Upper lobe of left lung (tissue), 6 donors: ENCODE results near the gene FBF1. TPM values are rescaled to one million over a fixed set of nuclear protein-coding genes. Genes with fewer than 3 reads are reported as not detected.
A peak's percentile ranks its signal among the peaks of the same experiment; 100 is the strongest.

Experiments
- ATAC-seq, 2 donors: fragments of 200-7000 bp; cut with Tn5 transposase; one replicate each; pipeline ENCODE4 v1.9.1; 2022; ENCODE audit warnings: mild to moderate bottlenecking in 2 of 2, moderate library complexity in 2 of 2; ENCODE audit not compliant: low FRiP score in 2 of 2
- DNase-seq, 2 donors: peaks; one replicate each; pipeline ENCODE4 v3.0.0-alpha.2; 2019 to 2020
- H3K27ac ChIP-seq, 4 donors: fragments of 200-600 bp; sonication (generic); one replicate each; pipeline ENCODE4 v1.5.1; 2016 to 2019
- H3K27me3 ChIP-seq, 4 donors: fragments of 200-600 bp; sonication (generic); one replicate each; pipeline ENCODE4 v1.5.1; 2017 to 2019
- H3K36me3 ChIP-seq, 4 donors: fragments of 200-600 bp; sonication (generic); one replicate each; pipeline ENCODE4 v1.5.1; 2016 to 2019
- H3K4me1 ChIP-seq, 4 donors: fragments of 200-600 bp; sonication (generic); one replicate each; pipeline ENCODE4 v1.5.1; 2018 to 2019
- H3K4me3 ChIP-seq, 4 donors: fragments of 200-600 bp; sonication (generic); one replicate each; pipeline ENCODE4 v1.5.1; 2017 to 2019; ENCODE audit warnings: mild to moderate bottlenecking in 2 of 4, moderate library complexity in 1 of 4
- H3K9me3 ChIP-seq, 4 donors: fragments of 200-600 bp; sonication (generic); one replicate each; pipeline ENCODE4 v1.5.1; 2018 to 2019
- EP300 ChIP-seq, 4 donors: sonication (generic); formaldehyde crosslinking; IDR thresholded peaks; one replicate each; pipeline ENCODE4 v1.5.1; 2017; ENCODE audit warnings: antibody characterized with exemption in 4 of 4, control low read depth in 2 of 4
- POLR2A ChIP-seq, 4 donors: fragments of 450-650 bp; IDR thresholded peaks; one replicate each; pipeline ENCODE4 v1.5.1; 2016 to 2017; ENCODE audit warnings: antibody characterized with exemption in 4 of 4, mild to moderate bottlenecking in 2 of 4
- POLR2AphosphoS5 ChIP-seq, 2 donors: sonication (generic); formaldehyde crosslinking; IDR thresholded peaks; one replicate each; pipeline ENCODE4 v1.5.1; 2017; ENCODE audit warnings: antibody characterized with exemption in 2 of 2
- WGBS, 2 donors: methylation state at CpG; one replicate each; pipeline ENCODE4 v1.1.5; 2017 to 2018; 5-methylcytosine and 5-hydroxymethylcytosine counted together
- total RNA-seq, 6 donors: library from RNA; depleted of rRNA in 4 of 6; stranded (reverse); fragments of >200 nt in 4 of 6; gene quantifications; one replicate each; pipeline versions ENCODE4 v1.1.0 to v1.2.1, GENCODE V29; 2016 to 2021
- TF ChIP-seq, protein P1 (sequence below), 6 experiments: fragments of 450-650 bp in 4 of 6; fragments of 200-600 bp in 2 of 6; sonication (generic) in 2 of 6; IDR thresholded peaks; one replicate each; pipeline ENCODE4 v1.5.1; 2016 to 2019; ENCODE audit warnings: antibody characterized with exemption in 6 of 6
- donor health status: DM: no; HTN: no; CAD: no; lungs with moderate emphysema.
- donor health status: DM: no; HTN: yes; CAD: no; lungs with severe emphysema.

The FBF1 gene
- total RNA-seq, 6 donors from 2014 or later, result 9.3 to 66.0 (median 14.3) TPM

DNA sequence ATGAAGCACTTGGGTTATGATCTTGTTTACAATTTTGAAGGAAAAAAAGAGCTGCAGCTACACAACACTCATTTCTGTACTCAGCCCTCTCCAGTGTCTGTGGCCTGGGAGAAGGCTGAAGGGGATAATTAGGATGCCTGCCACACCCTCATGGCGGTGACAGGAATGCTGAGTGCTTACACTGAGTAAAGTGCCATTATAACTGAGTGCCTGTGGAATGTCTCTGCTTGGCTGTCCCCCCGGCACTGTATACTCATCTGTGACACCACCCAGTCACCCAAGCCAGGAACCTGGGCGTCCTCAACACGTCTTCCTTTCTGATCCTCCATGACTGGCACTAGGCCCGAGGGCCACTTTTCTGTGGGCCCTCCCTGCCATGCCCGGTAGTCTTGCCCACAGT, 32.6 kb downstream of the FBF1 start:
- peak in 1 of 2 donors; percentile 83 for ATAC-seq
- Histone ChIP-seq H3K36me3 (peaks cover 0 to 2% (median 0%) of the 10 kb centered on the region in 4 donors), H3K27ac (peak overlapping the region in 3 of 4 donors; percentile 62 to 73 (median 69)), H3K4me3 (no peak overlapping the region), H3K27me3 (no peaks in the 10 kb centered on the region), H3K9me3 (no peaks in the 10 kb centered on the region), H3K4me1 (peaks cover 25 to 53% (median 40%) of the 10 kb centered on the region in 4 donors)
- TF ChIP-seq POLR2A (IDR thresholded peaks at IDR 0.05) (no peak), POLR2AphosphoS5 (IDR thresholded peaks at IDR 0.05) (peak; percentile 63 to 74), EP300 (IDR thresholded peaks at IDR 0.05) (peak in 3 of 4 donors; percentile 47 to 91 (median 75))
- TF ChIP-seq, protein P1, sequence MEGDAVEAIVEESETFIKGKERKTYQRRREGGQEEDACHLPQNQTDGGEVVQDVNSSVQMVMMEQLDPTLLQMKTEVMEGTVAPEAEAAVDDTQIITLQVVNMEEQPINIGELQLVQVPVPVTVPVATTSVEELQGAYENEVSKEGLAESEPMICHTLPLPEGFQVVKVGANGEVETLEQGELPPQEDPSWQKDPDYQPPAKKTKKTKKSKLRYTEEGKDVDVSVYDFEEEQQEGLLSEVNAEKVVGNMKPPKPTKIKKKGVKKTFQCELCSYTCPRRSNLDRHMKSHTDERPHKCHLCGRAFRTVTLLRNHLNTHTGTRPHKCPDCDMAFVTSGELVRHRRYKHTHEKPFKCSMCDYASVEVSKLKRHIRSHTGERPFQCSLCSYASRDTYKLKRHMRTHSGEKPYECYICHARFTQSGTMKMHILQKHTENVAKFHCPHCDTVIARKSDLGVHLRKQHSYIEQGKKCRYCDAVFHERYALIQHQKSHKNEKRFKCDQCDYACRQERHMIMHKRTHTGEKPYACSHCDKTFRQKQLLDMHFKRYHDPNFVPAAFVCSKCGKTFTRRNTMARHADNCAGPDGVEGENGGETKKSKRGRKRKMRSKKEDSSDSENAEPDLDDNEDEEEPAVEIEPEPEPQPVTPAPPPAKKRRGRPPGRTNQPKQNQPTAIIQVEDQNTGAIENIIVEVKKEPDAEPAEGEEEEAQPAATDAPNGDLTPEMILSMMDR (IDR thresholded peaks at IDR 0.05), result no peak
- peak in 1 of 2 donors; percentile 83 for DNase-seq
- WGBS, 2 donors, result 49 to 52% methylated on average over 5 to 6 of the region's 6 CpGs

DNA sequence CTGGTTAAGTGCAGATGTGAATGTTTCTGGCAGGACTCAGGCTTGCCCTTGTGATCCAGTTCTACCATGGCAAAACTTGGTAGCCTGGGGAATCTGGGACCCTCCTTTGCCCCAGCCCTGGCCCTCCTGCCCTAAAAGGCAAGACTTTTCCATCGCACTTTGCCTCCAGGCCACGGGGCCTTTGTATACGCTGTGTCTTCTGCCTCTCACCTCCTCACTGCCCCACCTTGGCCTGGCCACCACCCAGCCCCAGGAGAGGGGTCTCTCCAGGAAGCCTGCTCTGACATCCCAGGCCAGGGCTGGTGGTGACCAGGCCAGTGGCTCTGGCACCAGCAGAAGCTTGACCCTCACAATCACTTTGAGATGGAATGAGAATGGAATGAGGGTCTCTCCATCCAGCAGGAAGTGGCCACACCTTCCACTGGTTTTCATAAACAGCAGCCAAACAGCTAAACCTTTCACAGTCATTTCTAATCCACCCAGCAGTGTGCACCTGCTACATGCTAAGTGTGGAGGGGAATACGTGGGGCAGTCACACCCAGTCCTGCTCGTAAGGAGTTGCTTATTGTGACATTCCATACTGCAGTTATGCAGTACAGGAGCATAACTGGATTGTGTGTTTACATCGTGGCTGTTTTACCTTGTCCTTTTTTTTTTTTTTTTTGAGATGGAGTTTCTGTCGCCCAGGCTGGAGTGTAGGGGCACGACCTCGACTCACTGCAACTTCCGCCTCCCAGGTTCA, 34.5 kb downstream of the FBF1 start:
- Histone ChIP-seq H3K9me3 (no peaks in the 10 kb centered on the region), H3K36me3 (peaks cover 0 to 21% (median 15%) of the 10 kb centered on the region in 4 donors), H3K4me1 (peaks cover 27 to 56% (median 41%) of the 10 kb centered on the region in 4 donors), H3K27ac (peak overlapping the region; percentile 70 to 95 (median 94)), H3K27me3 (no peaks in the 10 kb centered on the region), H3K4me3 (no peak overlapping the region)
- WGBS, 2 donors, result 67 to 73% methylated on average over 10 of the region's 10 CpGs
- DNase-seq (no peak), ATAC-seq (no peak)
- TF ChIP-seq, protein P1 (IDR thresholded peaks at IDR 0.05), result no peak

DNA sequence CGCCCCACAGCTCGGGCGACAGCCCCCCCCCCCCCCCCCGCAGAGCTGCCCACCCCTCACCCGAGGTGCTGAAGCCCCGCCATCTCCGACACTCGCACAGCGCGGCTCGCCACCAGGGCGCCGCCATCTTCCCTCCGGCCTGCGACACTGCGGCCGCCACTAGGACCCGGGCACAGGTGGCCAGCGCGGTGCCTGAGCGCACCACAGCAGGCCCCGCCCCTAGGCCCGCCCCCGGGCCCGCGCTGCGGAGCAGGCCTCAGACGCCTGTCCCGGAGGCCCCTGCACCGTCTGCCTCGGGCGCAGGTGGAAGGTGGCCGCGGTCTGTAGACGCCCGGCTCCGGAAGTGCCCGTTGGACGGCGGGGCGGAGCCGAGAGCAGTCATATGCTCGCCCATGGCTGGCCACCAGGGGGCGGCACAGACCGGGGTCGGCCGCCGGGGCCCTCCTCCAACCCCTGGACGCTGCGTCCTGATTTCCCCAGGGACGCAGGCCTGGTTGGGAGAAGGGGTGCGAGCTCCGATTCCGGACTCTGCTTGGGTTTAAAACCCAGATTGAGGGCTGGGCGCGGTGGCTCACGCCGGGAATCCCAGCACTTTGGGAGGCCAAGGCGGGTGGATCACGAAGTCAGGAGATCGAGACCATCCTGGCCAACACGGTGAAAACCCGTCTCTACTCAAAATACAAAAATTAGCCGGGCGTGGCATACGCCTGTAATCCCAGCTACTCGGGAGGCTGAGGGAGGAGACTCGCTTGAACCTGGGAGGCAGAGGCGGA, 35.9 kb downstream of the FBF1 start, which contains the start of gene MRPL38:
TSS of gene MRPL38 (minus strand) at position 136 of the 773 bp plus-strand sequence. CDS start at position 127, 9 bp downstream.
- H3K9me3 ChIP-seq, result no peaks in the 10 kb centered on the region
- peaks cover 4 to 34% (median 27%) of the 10 kb centered on the region in 4 donors for H3K36me3 ChIP-seq
- 3 to 13% methylated on average over 11 to 37 of the region's 69 CpGs for WGBS, 2 donors
- H3K27me3 ChIP-seq, result no peaks in the 10 kb centered on the region
- peak; percentile 95 to 99 for DNase-seq
- H3K4me3 ChIP-seq, result peak within 1 kb of the TSS; percentile 69 to 98 (median 84)
- peak; percentile 97 for ATAC-seq
- peak within 1 kb of the TSS; percentile 89 to 95 (median 94) for H3K27ac ChIP-seq
- H3K4me1 ChIP-seq, result peaks cover 22 to 45% (median 31%) of the 10 kb centered on the region in 4 donors
- TF ChIP-seq POLR2AphosphoS5 (IDR thresholded peaks at IDR 0.05) (peak in 1 of 2 donors; percentile 89), EP300 (IDR thresholded peaks at IDR 0.05) (no peak), POLR2A (IDR thresholded peaks at IDR 0.05) (peak in 3 of 4 donors; percentile 10 to 74 (median 54))
- TF ChIP-seq, protein P1 (IDR thresholded peaks at IDR 0.05), result peak; percentile 98 to 100 (median 100)

DNA sequence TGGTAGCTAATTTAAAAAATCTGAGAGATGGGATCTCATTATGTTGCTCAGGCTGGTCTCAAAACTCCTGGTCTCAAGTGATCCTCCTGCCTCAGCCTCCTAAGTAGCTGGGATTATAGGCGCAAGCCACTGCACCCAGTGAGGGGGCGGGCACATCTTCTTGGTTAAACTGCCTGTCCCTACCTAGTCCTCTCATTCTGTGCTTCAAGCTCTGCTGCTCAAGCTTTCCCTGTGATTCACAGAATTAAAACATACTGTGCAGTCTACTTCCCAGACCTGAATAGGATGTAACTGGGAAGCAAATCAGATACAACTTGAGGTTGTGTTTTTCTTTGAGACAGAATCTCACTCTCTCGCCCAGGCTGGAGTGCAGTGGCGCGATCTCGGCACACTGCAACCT, 38.4 kb downstream of the FBF1 start:
- peaks cover 16 to 58% (median 47%) of the 10 kb centered on the region in 4 donors for H3K36me3 ChIP-seq
- no peaks in the 10 kb centered on the region for H3K27me3 ChIP-seq
- DNase-seq (no peak), ATAC-seq (no peak)
- no peak overlapping the region for H3K4me3 ChIP-seq
- no peak for TF ChIP-seq EP300 (IDR thresholded peaks at IDR 0.05)
- no peak for TF ChIP-seq POLR2AphosphoS5 (IDR thresholded peaks at IDR 0.05)
- TF ChIP-seq, protein P1 (IDR thresholded peaks at IDR 0.05), result no peak
- no peak for TF ChIP-seq POLR2A (IDR thresholded peaks at IDR 0.05)
- 96 to 99% methylated on average over 6 of the region's 6 CpGs for WGBS, 2 donors
- no peak overlapping the region for H3K27ac ChIP-seq
- no peaks in the 10 kb centered on the region for H3K9me3 ChIP-seq
- H3K4me1 ChIP-seq, result peaks cover 19 to 30% (median 26%) of the 10 kb centered on the region in 4 donors
